Colonic mucosa (tissue), 4 donors: ENCODE data around the gene KDM6B. TPM values are rescaled to one million over a fixed set of nuclear protein-coding genes. Genes with fewer than 3 reads are reported as not detected.

Source experiments
- DNase-seq: peaks from one replicate; pipeline ENCODE4 v3.0.0-alpha.2; 2020
- H3K27ac ChIP-seq: fragments of 200-600 bp; one replicate; pipeline ENCODE4 v1.8.0; 2021
- H3K27me3 ChIP-seq: fragments of 200-600 bp; one replicate; pipeline ENCODE4 v1.8.0; 2021
- H3K36me3 ChIP-seq: fragments of 200-600 bp; one replicate; pipeline ENCODE4 v1.8.0; 2021
- H3K4me1 ChIP-seq: fragments of 200-600 bp; one replicate; pipeline ENCODE4 v1.8.0; 2021; ENCODE audit warnings: mild to moderate bottlenecking
- H3K4me3 ChIP-seq: fragments of 200-600 bp; one replicate; pipeline ENCODE4 v1.8.0; 2021
- H3K9ac ChIP-seq, 2 donors: one replicate each; pipeline ENCODE4 v1.7.0; 2013; ENCODE audit warnings: control low read depth in 2 of 2, low read depth in 2 of 2, low read length in 2 of 2
- H3K9me3 ChIP-seq: fragments of 200-600 bp; one replicate; pipeline ENCODE4 v1.8.0; 2021
- intact Hi-C: fragments of 100-400 bp; cut with DNase I; formaldehyde crosslinking; loops from one replicate; pipeline ENCODE4 v1.14.1; 2022
- total RNA-seq, 2 donors: library from RNA; stranded (reverse); fragmentation: NEBNext Ultra II Directional in 1 of 2; extraction: Animal tissue kit (Norgen Biotek cat#: 25700) in 1 of 2; gene quantifications; one replicate each; pipeline ENCODE4 v1.2.1, GENCODE V29; 2021
- TF ChIP-seq, protein P1 (sequence below): fragments of 200-600 bp; IDR thresholded peaks from one replicate; pipeline ENCODE4 v1.8.0; 2022; ENCODE audit warnings: antibody characterized with exemption, mild to moderate bottlenecking
- donor health status: healthy.
- donor health status: DM: no; HTN: no; CAD: no.
- donor health status: DM: no; HTN: no; CAD: no.

Gene KDM6B
- total RNA-seq, 2 donors from 2014 or later: 32.7 to 42.6 TPM

DNA sequence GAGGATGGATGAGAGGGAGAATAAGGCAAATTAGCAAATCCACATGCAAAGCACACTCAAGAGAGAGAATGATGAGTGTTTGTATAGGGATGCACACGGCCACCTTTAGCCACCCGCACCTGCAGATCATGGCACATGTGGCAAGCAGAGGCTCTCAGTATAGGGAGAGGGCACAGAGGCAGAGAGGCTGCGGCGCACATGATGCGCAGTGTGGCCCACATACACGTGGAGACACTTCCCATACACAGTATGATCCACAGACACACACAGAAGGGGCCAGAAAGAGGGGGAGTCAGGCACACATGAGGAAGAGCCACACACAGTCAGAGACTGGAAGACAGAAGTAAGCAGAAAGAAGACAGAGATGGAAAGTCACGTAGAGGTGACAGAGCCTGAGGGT lies 48.1 kb downstream of the KDM6B start:
- H3K9ac ChIP-seq: peak overlapping the region in 1 of 2 donors; percentile 39
- no peak for DNase-seq
- TF ChIP-seq, protein P1, sequence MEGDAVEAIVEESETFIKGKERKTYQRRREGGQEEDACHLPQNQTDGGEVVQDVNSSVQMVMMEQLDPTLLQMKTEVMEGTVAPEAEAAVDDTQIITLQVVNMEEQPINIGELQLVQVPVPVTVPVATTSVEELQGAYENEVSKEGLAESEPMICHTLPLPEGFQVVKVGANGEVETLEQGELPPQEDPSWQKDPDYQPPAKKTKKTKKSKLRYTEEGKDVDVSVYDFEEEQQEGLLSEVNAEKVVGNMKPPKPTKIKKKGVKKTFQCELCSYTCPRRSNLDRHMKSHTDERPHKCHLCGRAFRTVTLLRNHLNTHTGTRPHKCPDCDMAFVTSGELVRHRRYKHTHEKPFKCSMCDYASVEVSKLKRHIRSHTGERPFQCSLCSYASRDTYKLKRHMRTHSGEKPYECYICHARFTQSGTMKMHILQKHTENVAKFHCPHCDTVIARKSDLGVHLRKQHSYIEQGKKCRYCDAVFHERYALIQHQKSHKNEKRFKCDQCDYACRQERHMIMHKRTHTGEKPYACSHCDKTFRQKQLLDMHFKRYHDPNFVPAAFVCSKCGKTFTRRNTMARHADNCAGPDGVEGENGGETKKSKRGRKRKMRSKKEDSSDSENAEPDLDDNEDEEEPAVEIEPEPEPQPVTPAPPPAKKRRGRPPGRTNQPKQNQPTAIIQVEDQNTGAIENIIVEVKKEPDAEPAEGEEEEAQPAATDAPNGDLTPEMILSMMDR: no peak
- no peaks in the 10 kb centered on the region for H3K9me3 ChIP-seq
- H3K4me3 ChIP-seq: no peak overlapping the region
- intact Hi-C loops: no loop called here
- H3K27ac ChIP-seq: no peak overlapping the region
- no peaks in the 10 kb centered on the region for H3K36me3 ChIP-seq
- no peaks in the 10 kb centered on the region for H3K27me3 ChIP-seq
- peaks cover 10% of the 10 kb centered on the region for H3K4me1 ChIP-seq

DNA sequence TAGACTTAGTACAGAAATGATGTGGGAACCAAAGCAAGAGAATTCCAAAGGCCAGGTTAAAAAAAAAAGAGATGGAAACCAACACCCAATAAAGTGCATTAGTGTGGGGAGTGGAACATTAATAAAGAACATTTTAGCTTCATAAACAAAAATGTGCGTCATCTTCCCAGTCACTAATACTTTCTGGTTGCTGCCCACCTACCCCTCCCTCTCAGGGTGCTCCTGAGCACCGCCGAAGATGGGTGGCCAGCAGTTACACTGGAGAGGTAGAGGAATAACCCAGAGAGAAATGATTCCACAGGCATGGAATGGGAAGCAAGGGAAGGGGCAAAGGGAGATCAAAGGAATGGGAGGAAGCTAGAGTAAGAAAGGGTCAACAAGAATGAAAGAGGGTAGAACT lies 48.6 kb downstream of the KDM6B start:
- no peak overlapping the region for H3K27ac ChIP-seq
- no peaks in the 10 kb centered on the region for H3K9me3 ChIP-seq
- H3K27me3 ChIP-seq: no peaks in the 10 kb centered on the region
- intact Hi-C loops: no loop called here
- no peak overlapping the region for H3K4me3 ChIP-seq
- DNase-seq: no peak
- no peaks in the 10 kb centered on the region for H3K36me3 ChIP-seq
- peaks cover 11% of the 10 kb centered on the region for H3K4me1 ChIP-seq
- TF ChIP-seq, protein P1: no peak
- no peak overlapping the region for H3K9ac ChIP-seq

Other genes with a start within 250 kb of the KDM6B start
- gene SOX15, start 244.1 kb upstream of the KDM6B start, total RNA-seq: 1 to 10 TPM in 1 of 2 donors, under 1 TPM in 1; 0.61 to 1.0 TPM
- 10 to 100 TPM; 24.9 to 27.4 TPM for gene FXR2, start 219.3 kb upstream of the KDM6B start, total RNA-seq
- gene SAT2, start 206.4 kb upstream of the KDM6B start, total RNA-seq: 10 to 100 TPM; 55.3 to 77.3 TPM
- under 1 TPM; 0.42 to 0.64 TPM for gene SHBG, start 204.1 kb upstream of the KDM6B start, total RNA-seq
- gene ATP1B2, start 183.3 kb upstream of the KDM6B start, total RNA-seq: 1 to 10 TPM in 1 of 2 donors, under 1 TPM in 1; 0.54 to 1.4 TPM
- 10 to 100 TPM; 64.3 to 90.0 TPM for gene TP53, start 146.7 kb upstream of the KDM6B start, total RNA-seq
- gene WRAP53, start 145.7 kb upstream of the KDM6B start, total RNA-seq: 10 to 100 TPM in 1 of 2 donors, 1 to 10 TPM in 1; 6.0 to 22.6 TPM
- gene EFNB3, start 129.0 kb upstream of the KDM6B start, total RNA-seq: under 1 TPM; 0.42 to 0.82 TPM
- gene DNAH2, start 116.5 kb upstream of the KDM6B start, total RNA-seq: under 1 TPM; 0.32 to 0.62 TPM
- gene TMEM88, start 20.8 kb downstream of the KDM6B start, total RNA-seq: 1 to 10 TPM; 2.5 to 2.7 TPM
- gene NAA38, start 23.3 kb downstream of the KDM6B start, total RNA-seq: 100 to 1,000 TPM in 1 of 2 donors, 10 to 100 TPM in 1; 59.5 to 133 TPM
- 10 to 100 TPM in 1 of 2 donors, 1 to 10 TPM in 1; 9.4 to 18.2 TPM for gene CYB5D1, start 23.8 kb downstream of the KDM6B start, total RNA-seq
- 100 to 1,000 TPM in 1 of 2 donors, 10 to 100 TPM in 1; 56.3 to 108 TPM for gene CHD3, start 54.6 kb downstream of the KDM6B start, total RNA-seq
- 1 to 10 TPM; 2.8 to 3.0 TPM for gene RNF227, start 82.1 kb downstream of the KDM6B start, total RNA-seq
- gene KCNAB3, start 95.6 kb downstream of the KDM6B start, total RNA-seq: 1 to 10 TPM; 1.1 to 2.6 TPM
- 100 to 1,000 TPM; 116 to 129 TPM for gene TRAPPC1, start 97.7 kb downstream of the KDM6B start, total RNA-seq
- gene CNTROB, start 98.0 kb downstream of the KDM6B start, total RNA-seq: 10 to 100 TPM; 23.9 to 40.6 TPM
- under 1 TPM; 0.21 to 0.37 TPM for gene GUCY2D, start 168.4 kb downstream of the KDM6B start, total RNA-seq
- gene ALOX15B, start 204.8 kb downstream of the KDM6B start, total RNA-seq: under 1 TPM; 0.52 to 0.56 TPM